Psoas muscle (tissue), 8 donors: Measurements from ENCODE around the gene TSC1. TPM values are rescaled to one million over a fixed set of nuclear protein-coding genes. Genes with fewer than 3 reads are reported as not detected.
A peak's percentile ranks its signal among the peaks of the same experiment; 100 is the strongest.

Experiments used
- ATAC-seq, 4 donors: fragments of 200-7000 bp; cut with Tn5 transposase; one replicate each; pipeline ENCODE4 v1.9.1; 2020; ENCODE audit warnings: moderate library complexity in 3 of 4, mild to moderate bottlenecking in 2 of 4
- DNase-seq, 2 donors: peaks; one replicate each; pipeline ENCODE4 v3.0.0-alpha.2; 2020
- H3K27ac ChIP-seq: fragments of 200-600 bp; one replicate; pipeline ENCODE4 v1.8.0; 2022
- H3K27me3 ChIP-seq, 3 donors: fragments of 200-600 bp in 1 of 3; one replicate each; pipeline versions ENCODE4 v1.6.1 to v1.8.0; 2013 to 2022; ENCODE audit warnings: low read length in 2 of 3, mild to moderate bottlenecking in 2 of 3, moderate library complexity in 1 of 3; ENCODE audit not compliant: insufficient read depth in 3 of 3
- H3K36me3 ChIP-seq, 2 donors: fragments of 200-600 bp in 1 of 2; one replicate each; pipeline versions ENCODE4 v1.6.1 to v1.8.0; 2013 to 2022; ENCODE audit warnings: low read depth in 1 of 2, mild to moderate bottlenecking in 1 of 2, moderate library complexity in 1 of 2; ENCODE audit not compliant: insufficient read depth in 1 of 2
- H3K4me1 ChIP-seq: fragments of 200-600 bp; one replicate; pipeline ENCODE4 v1.8.0; 2022
- H3K4me3 ChIP-seq: fragments of 200-600 bp; one replicate; pipeline ENCODE4 v1.8.0; 2022; ENCODE audit warnings: mild to moderate bottlenecking
- H3K9me3 ChIP-seq: fragments of 200-600 bp; one replicate; pipeline ENCODE4 v1.8.0; 2022
- CTCF ChIP-seq: fragments of 200-600 bp; IDR thresholded peaks from one replicate; pipeline ENCODE4 v1.8.0; 2022; ENCODE audit warnings: antibody characterized with exemption
- WGBS, 3 donors: extraction: QIAGEN DNeasy Blood & Tissue Kit; methylation state at CpG; one replicate each; pipeline versions ENCODE4 v1.1.6 to v1.1.7; 2013; 5-methylcytosine and 5-hydroxymethylcytosine counted together
- intact Hi-C, 2 donors: fragments of 100-400 bp; cut with DNase I; formaldehyde crosslinking; loops; one replicate each; pipeline versions ENCODE4 v1.11.0 to v1.14.2; 2022
- polyA plus RNA-seq, 3 donors: library from polyadenylated mRNA; stranded (reverse); fragments of 200-250 nt; gene quantifications; one replicate each; pipeline ENCODE4 v1.2.3, GENCODE V29; 2013
- total RNA-seq, 4 donors: library from RNA; stranded (reverse); fragmentation: NEBNext Ultra II Directional in 2 of 4; extraction: Animal tissue kit (Norgen Biotek cat#: 25700) in 2 of 4; gene quantifications; one replicate each; pipeline versions ENCODE4 v1.2.1 to v1.2.4, GENCODE V29; 2021 to 2023
- donor health status: healthy with polysubstance abuse.
- donor health status: DM: no; HTN: no; CAD: no; lungs with moderate emphysema.
- donor health status: Bipolar disorder and iron deficiency.
- donor health status: healthy.
- donor health status: DM: yes; HTN: yes; CAD: no.
- donor health status: DM: no; HTN: no; CAD: no.
- donor health status: DM: no; HTN: no; CAD: no.
- donor health status: DM: yes; HTN: yes; CAD: no.

Gene TSC1
- total and polyA plus RNA-seq, 7 donors, result 13.1 to 38.4 (median 26.8) TPM

- H3K9me3 ChIP-seq, result no peaks in the 10 kb centered on the region
- H3K4me1 ChIP-seq, result no peaks in the 10 kb centered on the region
- 21 to 28% (median 25%) methylated on average over 11 of the region's 11 CpGs for WGBS, 3 donors
- peaks cover 16 to 98% of the 10 kb centered on the region in 2 donors for H3K36me3 ChIP-seq
- peak; percentile 91 for TF ChIP-seq CTCF
- ATAC-seq (peak; percentile 57 to 88 (median 85)), DNase-seq (peak; percentile 53 to 66)
- intact Hi-C loops, result no loop called here
- H3K4me3 ChIP-seq, result no peak overlapping the region
- H3K27me3 ChIP-seq, result no peaks in the 10 kb centered on the region
- no peak overlapping the region for H3K27ac ChIP-seq
Measured at GRCh38 chr9:132901858-132902831, 42.3 kb downstream of the TSC1 start.

GRCh38 chr9:132898051-132898450, 46.4 kb downstream of the TSC1 start:
- no peaks in the 10 kb centered on the region for H3K9me3 ChIP-seq
- WGBS, 3 donors, result 93 to 95% (median 95%) methylated on average over 7 of the region's 7 CpGs
- H3K27me3 ChIP-seq, result no peaks in the 10 kb centered on the region
- ATAC-seq, result no peak
- TF ChIP-seq CTCF, result no peak
- H3K4me1 ChIP-seq, result no peaks in the 10 kb centered on the region
- H3K27ac ChIP-seq, result no peak overlapping the region
- intact Hi-C loops, result no loop called here
- no peak overlapping the region for H3K4me3 ChIP-seq
- no peak for DNase-seq
- peaks cover 19 to 98% of the 10 kb centered on the region in 2 donors for H3K36me3 ChIP-seq

GRCh38 chr9:132896906-132897305, 47.5 kb downstream of the TSC1 start:
- intact Hi-C loops, result no loop called here
- Histone ChIP-seq H3K9me3 (no peaks in the 10 kb centered on the region), H3K27me3 (no peaks in the 10 kb centered on the region), H3K4me3 (no peak overlapping the region), H3K36me3 (peaks cover 24 to 100% of the 10 kb centered on the region in 2 donors), H3K4me1 (no peaks in the 10 kb centered on the region), H3K27ac (no peak overlapping the region)
- no peak for TF ChIP-seq CTCF
- DNase-seq (no peak), ATAC-seq (peak in 1 of 4 donors; percentile 43)
- 53 to 69% (median 55%) methylated on average over 6 of the region's 6 CpGs for whole genome bisulfite sequencing, 3 donors

GRCh38 chr9:132896264-132896663, 48.2 kb downstream of the TSC1 start:
- no peaks in the 10 kb centered on the region for H3K27me3 ChIP-seq
- no peak overlapping the region for H3K27ac ChIP-seq
- TF ChIP-seq CTCF, result no peak
- ATAC-seq (no peak), DNase-seq (no peak)
- 86 to 93% (median 89%) methylated on average over 12 to 13 of the region's 13 CpGs for WGBS, 3 donors
- H3K4me1 ChIP-seq, result no peaks in the 10 kb centered on the region
- no peak overlapping the region for H3K4me3 ChIP-seq
- H3K9me3 ChIP-seq, result no peaks in the 10 kb centered on the region
- H3K36me3 ChIP-seq, result peaks cover 24 to 97% of the 10 kb centered on the region in 2 donors
- intact Hi-C loops, result no loop called here
